Measurements from ENCODE around the gene FOXN3. TPM values are rescaled to one million over a fixed set of nuclear protein-coding genes. Genes with fewer than 3 reads are reported as not detected.
A peak's percentile ranks its signal among the peaks of the same experiment; 100 is the strongest.

FOXN3 gene
- total and polyA plus RNA-seq, 2 experiments from 2014 or later = 98.9 to 167 TPM

DNA sequence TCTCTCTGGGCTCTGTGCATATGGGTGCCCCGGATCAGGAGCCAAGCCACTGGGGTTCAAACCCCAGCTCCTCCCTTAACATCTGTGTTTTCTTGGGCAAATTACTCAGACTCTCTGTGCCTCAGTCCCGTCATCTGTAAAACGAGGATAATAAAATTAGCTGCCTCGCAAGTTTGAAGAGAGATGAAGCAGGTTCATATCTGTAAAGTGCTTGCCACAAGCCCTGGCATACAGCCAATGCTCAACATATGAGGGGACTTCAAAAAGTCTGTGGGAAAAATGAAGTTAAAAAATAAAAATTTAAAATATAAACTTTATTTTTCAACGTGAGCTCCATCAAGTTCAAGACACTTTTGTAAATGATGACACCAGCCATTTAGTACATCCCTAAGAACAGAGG is 276.7 kb downstream of the FOXN3 start (continued):
- no peak for TF ChIP-seq STAT1 (IDR thresholded peaks at IDR 0.05; ENCODE audit: unreplicated experiment)

DNA sequence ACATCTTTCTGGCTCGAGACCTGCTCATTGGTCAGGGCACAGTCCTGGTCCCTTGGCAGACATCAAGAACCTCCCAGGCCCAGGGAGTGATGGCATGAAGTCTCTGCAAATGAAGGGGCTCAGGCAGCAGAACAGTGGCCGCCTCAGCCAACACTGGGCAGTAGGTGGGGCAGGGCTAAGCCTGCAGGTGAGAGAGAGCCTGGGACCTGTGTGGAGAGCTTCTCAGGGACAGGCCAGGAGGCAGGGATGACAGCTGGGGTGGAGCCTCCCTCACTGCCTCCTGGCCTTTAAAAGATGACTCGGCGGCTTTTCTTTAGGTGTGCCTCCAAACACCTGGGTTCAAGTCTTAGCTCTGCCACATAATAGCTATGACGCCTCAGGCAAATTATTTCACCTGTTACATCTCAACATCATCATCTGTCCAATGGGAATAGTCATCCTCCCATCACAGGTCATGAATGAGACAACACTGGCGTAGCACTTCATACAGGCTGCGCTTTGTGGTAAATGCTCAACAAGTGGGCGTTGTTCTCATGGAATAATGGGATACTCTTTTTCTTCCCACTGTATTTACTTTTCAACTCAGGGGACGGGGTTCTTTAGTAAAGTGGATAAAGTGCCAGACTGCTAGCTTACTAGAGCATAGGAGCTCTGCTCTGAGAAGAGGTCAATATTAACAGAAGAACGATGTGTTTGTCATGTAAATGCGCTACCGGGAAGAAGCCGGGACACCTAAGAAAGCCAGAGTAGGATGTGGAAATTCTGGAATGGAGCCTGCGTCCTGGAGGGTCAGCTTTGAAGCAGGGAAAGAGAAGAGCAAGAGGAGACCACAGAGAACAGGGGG is 277.4 kb downstream of the FOXN3 start:
- peak overlapping the region; percentile 71 for H3K4me2 ChIP-seq
- Mint-ChIP-seq H3K27ac (peak overlapping the region; percentile 78), H3K36me3 (ENCODE audit: low read depth) (no peaks in the 10 kb centered on the region), H3K4me3 (peak overlapping the region; percentile 30), H3K27me3 (ENCODE audit: insufficient read depth, low read depth, poor library complexity) (no peaks in the 10 kb centered on the region), H3K9me3 (peaks cover 4% of the 10 kb centered on the region; the same call in 1 of the 3 replicates), H3K4me1 (peaks cover 26% of the 10 kb centered on the region)
- DNase-seq (ENCODE audit: low spot score) (peak; percentile 76), ATAC-seq (peak; percentile 84)
- 0 out of 2 replicates have a peak, but pooled peaks cover 3% of the 10 kb centered on the region for H3K9me2 ChIP-seq (ENCODE audit: insufficient read depth)
- H3K79me2 ChIP-seq (replicated peaks; ENCODE audit: insufficient read depth) = no peaks in the 10 kb centered on the region
- peaks cover 25% of the 10 kb centered on the region for H3K4me1 ChIP-seq (ENCODE audit: insufficient read depth)
- H4K20me1 ChIP-seq (replicated peaks; ENCODE audit: insufficient read depth) = no peaks in the 10 kb centered on the region
- H3K4me3 ChIP-seq = peak overlapping the region; percentile 30
- no peaks in the 10 kb centered on the region for H3K27me3 ChIP-seq (ENCODE audit: insufficient read depth)
- no peaks in the 10 kb centered on the region; the same call in 1 of the 2 replicates for H3K36me3 ChIP-seq (ENCODE audit: insufficient read depth)
- no peak for TF ChIP-seq JUNB (IDR thresholded peaks at IDR 0.05; ENCODE audit: unreplicated experiment)
- TF ChIP-seq, protein P1, sequence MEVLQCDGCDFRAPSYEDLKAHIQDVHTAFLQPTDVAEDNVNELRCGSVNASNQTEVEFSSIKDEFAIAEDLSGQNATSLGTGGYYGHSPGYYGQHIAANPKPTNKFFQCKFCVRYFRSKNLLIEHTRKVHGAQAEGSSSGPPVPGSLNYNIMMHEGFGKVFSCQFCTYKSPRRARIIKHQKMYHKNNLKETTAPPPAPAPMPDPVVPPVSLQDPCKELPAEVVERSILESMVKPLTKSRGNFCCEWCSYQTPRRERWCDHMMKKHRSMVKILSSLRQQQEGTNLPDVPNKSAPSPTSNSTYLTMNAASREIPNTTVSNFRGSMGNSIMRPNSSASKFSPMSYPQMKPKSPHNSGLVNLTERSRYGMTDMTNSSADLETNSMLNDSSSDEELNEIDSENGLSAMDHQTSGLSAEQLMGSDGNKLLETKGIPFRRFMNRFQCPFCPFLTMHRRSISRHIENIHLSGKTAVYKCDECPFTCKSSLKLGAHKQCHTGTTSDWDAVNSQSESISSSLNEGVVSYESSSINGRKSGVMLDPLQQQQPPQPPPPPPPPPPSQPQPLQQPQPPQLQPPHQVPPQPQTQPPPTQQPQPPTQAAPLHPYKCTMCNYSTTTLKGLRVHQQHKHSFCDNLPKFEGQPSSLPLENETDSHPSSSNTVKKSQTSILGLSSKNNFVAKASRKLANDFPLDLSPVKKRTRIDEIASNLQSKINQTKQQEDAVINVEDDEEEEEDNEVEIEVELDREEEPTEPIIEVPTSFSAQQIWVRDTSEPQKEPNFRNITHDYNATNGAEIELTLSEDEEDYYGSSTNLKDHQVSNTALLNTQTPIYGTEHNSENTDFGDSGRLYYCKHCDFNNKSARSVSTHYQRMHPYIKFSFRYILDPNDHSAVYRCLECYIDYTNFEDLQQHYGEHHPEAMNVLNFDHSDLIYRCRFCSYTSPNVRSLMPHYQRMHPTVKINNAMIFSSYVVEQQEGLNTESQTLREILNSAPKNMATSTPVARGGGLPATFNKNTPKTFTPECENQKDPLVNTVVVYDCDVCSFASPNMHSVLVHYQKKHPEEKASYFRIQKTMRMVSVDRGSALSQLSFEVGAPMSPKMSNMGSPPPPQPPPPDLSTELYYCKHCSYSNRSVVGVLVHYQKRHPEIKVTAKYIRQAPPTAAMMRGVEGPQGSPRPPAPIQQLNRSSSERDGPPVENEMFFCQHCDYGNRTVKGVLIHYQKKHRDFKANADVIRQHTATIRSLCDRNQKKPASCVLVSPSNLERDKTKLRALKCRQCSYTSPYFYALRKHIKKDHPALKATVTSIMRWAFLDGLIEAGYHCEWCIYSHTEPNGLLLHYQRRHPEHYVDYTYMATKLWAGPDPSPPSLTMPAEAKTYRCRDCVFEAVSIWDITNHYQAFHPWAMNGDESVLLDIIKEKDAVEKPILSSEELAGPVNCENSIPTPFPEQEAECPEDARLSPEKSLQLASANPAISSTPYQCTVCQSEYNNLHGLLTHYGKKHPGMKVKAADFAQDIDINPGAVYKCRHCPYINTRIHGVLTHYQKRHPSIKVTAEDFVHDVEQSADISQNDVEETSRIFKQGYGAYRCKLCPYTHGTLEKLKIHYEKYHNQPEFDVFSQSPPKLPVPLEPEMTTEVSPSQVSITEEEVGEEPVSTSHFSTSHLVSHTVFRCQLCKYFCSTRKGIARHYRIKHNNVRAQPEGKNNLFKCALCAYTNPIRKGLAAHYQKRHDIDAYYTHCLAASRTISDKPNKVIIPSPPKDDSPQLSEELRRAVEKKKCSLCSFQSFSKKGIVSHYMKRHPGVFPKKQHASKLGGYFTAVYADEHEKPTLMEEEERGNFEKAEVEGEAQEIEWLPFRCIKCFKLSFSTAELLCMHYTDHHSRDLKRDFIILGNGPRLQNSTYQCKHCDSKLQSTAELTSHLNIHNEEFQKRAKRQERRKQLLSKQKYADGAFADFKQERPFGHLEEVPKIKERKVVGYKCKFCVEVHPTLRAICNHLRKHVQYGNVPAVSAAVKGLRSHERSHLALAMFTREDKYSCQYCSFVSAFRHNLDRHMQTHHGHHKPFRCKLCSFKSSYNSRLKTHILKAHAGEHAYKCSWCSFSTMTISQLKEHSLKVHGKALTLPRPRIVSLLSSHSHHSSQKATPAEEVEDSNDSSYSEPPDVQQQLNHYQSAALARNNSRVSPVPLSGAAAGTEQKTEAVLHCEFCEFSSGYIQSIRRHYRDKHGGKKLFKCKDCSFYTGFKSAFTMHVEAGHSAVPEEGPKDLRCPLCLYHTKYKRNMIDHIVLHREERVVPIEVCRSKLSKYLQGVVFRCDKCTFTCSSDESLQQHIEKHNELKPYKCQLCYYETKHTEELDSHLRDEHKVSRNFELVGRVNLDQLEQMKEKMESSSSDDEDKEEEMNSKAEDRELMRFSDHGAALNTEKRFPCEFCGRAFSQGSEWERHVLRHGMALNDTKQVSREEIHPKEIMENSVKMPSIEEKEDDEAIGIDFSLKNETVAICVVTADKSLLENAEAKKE (CRISPR knock-in tag; IDR thresholded peaks at IDR 0.05) = peak; percentile 82
- H2AFZ ChIP-seq = peak overlapping the region; percentile 80; the same call in 1 of the 2 replicates
- H3K27ac ChIP-seq (ENCODE audit: low read depth) = 0 out of 2 replicates have a peak overlapping the region, but pooled peaks have one; percentile 16
- peaks cover 5% of the 10 kb centered on the region for H3F3A ChIP-seq (replicated peaks; ENCODE audit: low read depth)

All from GM23338 (cell line).